Measurements from ENCODE around the gene IFI27.

The IFI27 gene

GRCh38 chr14:94158239-94158883, 47.8 kb downstream of the IFI27 start:
- DNase-seq: no peak

- no peak for DNase-seq
These were observed 50.5 kb downstream of the IFI27 start for GRCh38 chr14:94161058-94161457.

- DNase-seq: no peak
These were observed 51.4 kb downstream of the IFI27 start for GRCh38 chr14:94161981-94162380.

- no peak for DNase-seq
These were observed 51.9 kb downstream of the IFI27 start for GRCh38 chr14:94162466-94162865.

- no peak for DNase-seq
These were observed 53.3 kb downstream of the IFI27 start for GRCh38 chr14:94163796-94164195.

- DNase-seq: no peak
These were observed 54.3 kb downstream of the IFI27 start for GRCh38 chr14:94164685-94165431.

GRCh38 chr14:94165744-94166143, 55.2 kb downstream of the IFI27 start:
- no peak for DNase-seq
